NOMO-1 treated with DMSO at 0.1 percent for 48 hours (cell line): Measurements from ENCODE around the gene C1orf105.
A peak's percentile ranks its signal among the peaks of the same experiment; 100 is the strongest.

Source experiments
- DNase-seq: peaks from one replicate; lab custom pipeline; 2025; ENCODE audit not compliant: unreplicated experiment; lab: John Stamatoyannopoulos, UW

Gene C1orf105

DNA sequence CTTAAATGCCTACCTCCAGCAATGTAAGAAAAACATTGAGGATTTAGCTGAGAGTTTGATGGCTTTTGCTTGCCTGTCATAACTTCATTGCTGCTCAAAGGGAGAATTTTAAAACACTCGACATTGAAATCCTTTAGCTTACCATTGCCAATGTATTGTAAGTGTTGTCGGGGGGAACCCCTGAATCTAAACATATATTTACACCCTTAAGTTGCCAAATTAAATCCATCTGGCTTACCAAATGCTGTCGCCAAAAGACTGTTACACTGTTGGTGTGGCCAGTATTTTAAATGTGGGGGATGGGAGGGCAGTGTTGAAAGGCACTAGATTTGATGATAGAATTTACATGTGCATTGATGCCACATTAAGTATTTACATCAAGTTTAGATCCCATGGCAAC lies 24.9 kb upstream of the C1orf105 start:
- DNase-seq = no peak

DNA sequence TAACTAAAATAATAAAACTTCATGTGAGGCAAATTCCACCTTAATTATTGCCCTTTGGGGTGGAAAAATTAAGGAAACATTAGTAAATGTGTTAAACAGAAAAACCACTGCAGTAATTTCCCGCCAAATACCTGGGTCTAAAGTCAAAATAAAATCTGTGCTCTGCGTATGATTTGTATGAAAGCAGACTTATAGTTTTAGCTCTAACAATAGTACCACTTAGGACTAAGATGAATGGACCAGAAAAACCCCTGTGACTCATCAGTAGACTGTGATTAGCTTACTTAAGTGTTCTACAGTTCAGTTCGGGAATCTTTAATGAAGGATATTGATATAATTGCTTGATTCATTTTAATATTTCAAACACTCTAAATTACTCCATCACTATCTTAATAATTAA lies 23.3 kb upstream of the C1orf105 start:
- no peak for DNase-seq

DNA sequence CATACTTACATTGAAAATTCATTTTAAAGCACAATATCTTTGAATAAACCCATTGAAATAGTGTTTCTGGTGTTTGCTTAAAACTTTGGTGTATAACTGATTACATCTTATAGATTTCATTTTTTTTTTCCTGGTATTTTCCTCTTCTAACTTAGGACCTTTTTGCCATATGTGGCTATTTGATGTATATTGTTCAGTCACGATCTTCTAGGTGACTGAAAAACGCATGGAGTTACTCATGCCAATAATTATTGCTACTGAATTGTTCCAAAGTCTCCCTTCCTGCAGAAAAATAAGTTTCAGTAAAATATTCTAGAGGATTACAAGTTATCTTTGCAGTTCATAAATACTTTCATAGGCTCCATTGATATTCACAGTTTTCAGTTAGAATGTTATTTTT lies 22.9 kb upstream of the C1orf105 start:
- DNase-seq = no peak

DNA sequence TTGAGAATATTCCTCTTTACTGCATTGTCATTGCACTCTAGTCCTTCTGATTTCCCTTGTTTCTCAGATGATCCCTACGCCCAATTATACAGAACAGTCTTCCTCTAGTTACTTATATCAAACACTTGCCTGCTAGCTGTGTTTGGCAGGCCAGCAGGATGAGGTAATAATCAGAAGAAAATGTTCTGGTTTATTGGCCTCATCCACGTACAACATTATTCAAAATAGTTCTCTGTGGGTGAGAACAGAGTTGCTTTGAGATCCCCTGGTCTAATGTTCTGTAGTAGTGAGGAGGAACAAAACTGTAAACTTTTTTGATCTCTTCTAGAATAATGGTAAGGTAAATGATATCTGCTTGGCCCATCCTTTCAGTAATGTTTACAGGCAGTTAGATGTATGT lies 22.3 kb upstream of the C1orf105 start:
- DNase-seq = no peak

DNA sequence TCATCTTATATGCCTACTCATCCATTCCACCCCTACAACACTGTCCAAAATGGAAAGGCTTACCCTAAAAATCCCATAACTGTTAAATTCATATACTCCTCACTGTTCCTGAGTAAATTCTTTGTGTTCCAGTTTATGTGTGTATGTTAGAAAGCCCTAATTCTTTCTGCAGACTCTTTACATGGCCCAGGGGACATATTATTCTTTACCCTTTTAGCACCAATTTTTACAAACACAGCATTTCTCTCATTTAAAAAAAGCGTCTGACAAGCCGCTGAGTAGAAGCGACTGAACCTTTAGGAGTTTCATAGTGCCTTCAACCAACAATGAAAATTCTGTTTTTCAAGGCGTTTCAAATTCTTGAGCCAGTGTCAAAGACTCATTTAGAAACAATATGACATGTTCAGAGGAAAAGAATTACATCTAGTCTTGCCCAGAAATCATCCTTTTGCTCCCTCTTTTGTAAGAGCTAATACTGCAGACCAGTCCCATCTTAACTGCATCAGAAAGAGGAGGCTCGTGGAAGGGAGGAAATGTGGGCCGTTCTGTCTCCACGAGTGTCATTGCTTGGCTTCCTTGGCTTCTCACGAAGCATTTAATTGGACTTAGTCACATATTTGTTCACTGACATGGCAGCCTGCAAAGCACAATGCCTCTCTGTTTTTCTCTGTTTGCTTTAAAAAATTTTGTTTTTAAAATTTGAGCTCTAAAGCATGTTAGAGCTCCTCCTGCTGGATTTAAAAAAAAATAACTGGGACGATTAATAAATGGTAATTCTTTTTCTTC lies 21.3 kb upstream of the C1orf105 start:
- DNase-seq = peak; percentile 36

DNA sequence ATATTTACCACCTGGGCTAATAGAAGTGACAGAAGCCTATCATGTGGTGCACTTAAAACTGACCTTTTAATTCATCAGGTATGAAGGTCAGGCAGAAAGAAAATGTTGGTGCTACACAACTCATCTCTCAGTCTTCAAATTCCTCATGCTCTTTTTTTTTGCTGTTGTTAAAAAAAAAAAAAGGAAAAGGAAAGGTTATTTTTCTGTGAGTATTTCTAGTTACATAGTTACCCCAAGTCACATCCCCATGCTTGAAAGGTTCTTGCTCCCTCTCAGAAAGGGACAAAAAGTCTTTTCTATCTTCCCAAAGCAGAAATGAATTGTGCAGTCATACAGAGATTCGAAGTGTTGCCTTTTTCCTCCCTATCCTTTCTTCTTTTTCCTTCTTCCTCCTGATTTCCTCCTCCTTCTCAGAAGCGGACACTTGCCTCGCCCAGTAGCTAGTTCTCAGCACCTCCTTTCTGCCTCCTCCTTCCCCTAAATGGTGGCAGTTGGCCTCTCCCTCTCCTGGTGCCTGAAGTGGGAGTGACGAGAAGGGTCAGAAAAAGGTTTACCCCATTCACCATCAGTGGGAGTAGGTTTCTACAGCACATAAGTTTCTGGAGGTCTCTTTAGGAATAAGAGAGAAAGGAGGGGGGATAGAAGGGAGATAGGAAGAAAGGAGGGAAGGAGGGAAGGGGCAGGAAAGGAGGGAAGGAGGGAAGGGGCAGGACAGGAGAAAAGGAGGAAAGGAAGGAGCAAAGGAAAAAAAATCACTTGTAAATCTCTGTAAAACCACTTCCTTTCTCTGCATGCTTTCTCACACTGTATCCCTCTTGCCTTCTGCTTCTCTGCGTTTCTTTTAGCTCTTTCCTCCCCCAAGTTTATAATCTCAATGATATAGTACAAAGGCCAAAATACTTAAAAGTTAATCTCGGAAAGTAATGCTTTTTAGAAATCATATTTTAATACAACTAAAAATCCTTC lies 20.4 kb upstream of the C1orf105 start:
- no peak for DNase-seq

DNA sequence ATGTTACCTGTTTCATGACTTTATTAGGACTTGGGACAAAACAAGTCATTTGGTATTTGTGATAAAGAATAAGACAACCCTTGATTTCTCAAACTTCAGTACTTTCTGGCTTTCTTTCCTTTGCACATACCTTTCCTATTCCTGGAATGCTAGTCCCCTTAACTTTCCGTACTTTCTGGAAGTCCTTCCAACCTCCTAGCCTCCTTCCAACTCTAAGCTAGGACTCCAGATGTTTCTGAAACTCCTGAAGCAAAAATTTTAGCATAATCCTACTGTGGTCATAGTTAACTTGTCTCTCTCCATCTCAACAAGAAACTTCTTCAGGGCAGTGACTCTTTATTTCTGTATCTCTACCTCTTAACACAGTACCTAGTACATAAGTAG lies 19.8 kb upstream of the C1orf105 start:
- no peak for DNase-seq

DNA sequence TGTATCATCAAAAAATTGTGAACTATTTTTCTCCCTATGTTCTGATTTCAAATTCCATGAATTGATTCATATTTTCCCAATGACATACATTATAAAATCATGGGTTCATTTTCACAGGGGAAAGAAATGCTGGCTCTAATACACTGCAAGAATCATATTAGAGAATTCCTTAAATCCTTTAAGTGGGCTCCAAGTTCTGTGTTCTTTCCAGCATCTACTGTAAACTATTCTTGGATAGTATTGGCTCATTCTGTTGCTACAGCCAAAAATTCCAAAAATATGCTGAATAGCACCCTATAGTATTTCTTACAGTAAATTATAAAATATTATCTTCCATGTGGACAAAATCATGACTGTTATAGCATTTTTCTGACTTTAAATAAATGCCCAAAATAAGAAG lies 19.0 kb upstream of the C1orf105 start:
- DNase-seq = no peak

DNA sequence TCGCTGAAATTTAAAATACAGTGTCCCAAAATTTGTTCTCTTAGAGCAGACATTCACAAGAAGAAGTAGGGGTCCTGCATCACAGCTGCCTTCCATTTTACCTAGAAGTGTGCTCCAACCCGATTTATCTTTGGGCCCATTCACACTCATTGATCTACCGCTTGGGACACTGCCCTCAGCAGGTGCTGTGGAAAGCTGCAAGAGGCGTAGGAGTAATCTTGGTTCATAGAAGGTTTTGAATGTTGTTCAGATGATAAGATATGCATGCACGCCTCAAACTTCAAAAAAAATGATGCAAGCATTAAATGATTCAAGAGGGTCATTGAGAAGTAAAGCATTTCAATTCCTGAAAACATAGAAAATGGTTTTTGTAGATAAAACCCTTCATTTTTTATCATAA lies 18.6 kb upstream of the C1orf105 start:
- no peak for DNase-seq

DNA sequence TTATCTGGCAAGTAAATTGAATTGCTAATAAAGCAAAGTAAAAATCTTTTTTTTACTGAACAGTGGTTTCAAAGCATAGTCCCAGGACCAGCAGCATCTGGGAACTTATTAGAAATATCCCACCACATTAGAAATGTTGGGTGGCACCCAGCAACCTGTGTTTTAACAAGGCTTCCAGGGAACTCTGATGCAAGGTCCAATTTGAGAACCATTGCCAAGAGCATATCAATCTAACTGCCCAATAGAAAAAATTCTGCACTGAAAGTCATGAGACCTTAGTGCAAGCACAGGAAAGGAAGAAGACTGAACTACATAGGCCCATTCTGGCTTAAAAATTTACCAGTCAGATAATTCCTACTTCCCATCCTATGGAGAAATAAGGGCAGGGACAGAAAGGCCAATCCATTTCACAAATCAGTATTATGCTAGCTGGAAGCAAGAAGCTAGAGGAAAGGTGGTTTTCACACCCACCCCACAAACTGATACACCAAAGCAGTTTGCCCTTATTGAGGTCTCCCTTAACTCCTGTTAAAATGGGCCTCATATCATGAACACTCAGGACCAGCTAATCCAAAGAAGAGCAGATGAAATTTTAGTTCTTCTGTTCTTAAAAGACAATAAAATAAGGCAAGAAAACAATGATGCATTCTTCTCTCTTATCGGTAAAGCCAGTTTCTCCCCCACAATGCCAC lies 17.5 kb upstream of the C1orf105 start:
- DNase-seq = no peak

DNA sequence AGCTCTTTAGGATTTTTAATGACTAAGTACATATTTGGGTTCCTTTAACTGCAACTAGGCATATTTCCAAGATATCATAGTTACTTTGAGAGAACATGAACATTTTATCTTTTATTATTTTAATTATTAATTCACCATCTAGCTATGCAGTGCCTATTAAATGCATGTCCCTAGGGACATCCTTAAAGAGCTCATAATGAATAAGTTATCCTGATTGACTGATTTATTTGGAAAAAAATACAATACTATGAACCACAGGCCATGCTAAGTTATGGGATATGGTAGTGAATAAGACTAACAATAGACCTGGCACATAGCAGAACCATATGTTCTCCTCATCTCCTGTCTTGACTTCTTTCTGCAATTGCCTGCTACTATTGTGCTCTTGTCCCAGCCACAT lies 16.4 kb upstream of the C1orf105 start:
- DNase-seq = no peak

DNA sequence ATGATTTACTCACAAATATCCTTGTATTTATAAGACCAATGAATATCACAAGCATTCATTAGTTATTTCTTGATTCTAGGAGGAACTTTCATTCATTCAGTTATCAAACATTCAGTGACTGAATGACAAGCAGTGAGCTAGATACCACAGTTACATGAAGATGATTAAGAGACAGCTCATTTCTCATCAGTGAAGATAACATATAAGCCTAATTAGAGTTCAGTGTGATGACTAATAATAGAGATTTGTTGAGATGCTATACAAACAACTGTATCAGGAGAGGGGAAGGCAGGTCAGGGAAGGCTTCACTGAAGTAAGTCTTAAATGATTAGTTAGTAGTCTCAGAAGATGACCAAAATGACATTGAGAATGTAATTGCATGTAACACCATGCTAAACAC lies 14.6 kb upstream of the C1orf105 start:
- DNase-seq = no peak

DNA sequence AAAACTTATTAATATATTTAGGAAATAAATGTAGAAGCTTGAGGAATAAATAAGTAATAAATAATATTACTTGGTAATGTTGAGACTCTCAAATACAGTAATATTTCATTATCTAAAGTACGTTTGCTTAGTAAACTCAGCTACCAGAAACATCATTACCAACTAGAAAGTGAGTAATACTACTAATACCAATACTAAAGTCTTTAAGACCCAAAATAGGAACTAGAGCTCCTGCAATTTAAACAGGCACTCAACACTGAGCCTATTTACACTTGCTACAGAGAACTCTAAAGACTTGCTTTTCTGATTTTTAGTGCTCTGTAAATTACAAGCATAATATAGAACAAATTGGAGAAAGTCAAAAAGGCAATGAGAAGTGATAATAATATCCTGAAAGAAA lies 13.5 kb upstream of the C1orf105 start:
- DNase-seq = no peak

DNA sequence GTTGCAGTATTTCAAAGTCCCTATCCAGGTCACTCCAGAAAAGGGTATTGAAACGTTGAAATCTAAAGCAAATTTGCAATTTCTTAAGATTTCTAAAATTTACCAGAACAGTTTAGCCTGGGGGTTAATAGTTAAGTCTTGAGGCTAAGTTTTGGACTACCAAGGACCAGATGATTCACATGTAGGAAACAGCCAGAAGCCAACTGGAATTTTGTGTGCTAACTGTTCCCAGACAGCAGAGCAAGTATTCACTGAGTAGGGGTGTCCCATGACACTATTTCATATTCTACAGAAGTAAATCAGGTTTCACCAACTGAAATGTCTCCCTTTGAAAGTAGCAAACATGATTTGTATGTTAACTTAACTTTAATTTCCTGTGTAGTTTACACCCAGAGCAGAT lies 11.5 kb upstream of the C1orf105 start:
- DNase-seq = no peak

DNA sequence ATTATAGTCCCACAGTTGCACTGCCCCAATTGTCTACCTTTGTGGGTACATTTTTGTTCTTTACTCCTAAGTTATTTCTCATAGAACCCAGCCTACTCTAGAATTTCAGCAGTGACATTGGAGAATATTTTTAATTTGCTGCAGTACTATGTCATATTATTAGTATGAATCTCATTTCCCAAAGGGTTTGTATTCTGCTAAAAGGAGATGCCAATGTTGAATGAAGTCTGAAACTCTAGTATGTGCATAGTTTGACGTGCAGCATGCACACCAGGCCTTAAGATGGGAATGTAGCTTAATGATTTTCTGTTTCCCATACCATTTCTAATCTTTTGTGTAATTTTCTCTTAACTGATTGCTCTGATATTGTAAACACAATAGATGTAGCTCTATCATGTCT lies 10.5 kb upstream of the C1orf105 start:
- DNase-seq = no peak

DNA sequence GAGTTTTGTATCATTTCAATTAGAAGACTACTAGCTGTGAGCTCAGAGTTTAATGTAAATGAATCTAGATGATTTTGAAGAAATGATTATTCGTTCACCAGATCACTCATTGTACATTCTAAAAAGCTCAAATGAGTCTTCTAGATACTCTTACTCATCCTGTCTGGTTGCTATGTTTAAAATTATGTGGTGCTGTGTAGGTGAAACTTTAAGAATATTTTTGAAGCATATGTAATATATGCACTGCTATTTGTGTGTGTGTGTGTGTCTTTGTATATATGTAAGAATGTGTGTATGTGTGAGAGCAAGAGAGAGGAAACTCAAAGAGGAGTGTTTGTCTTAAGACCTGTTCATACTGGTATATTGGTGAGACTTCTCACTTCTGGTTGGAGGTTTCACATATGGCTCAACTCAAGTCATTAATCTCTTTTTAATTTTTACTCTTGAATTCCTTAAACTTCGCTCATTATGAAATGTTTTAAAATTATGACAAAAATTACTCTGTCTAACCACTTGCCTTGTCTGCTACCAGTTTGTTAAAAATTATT lies 8.6 kb upstream of the C1orf105 start:
- no peak for DNase-seq

DNA sequence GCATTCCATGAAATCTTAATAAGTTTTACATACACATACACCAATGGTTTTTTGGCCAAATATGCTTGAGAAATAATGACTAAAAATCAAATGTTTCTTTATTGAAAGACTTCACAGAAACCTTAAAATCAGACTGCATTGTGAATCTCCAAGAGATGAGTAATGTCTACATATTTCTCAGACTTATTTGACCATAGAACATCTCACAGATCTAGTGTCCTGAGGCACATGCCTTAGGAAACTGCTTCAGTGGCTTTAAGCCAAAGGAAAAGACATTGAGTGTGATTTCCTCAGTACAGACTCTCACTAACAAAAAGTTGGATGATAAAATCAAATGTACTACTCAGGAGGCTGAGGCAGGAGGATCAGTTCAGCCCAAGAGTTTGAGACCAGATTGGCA lies 6.2 kb upstream of the C1orf105 start:
- no peak for DNase-seq

DNA sequence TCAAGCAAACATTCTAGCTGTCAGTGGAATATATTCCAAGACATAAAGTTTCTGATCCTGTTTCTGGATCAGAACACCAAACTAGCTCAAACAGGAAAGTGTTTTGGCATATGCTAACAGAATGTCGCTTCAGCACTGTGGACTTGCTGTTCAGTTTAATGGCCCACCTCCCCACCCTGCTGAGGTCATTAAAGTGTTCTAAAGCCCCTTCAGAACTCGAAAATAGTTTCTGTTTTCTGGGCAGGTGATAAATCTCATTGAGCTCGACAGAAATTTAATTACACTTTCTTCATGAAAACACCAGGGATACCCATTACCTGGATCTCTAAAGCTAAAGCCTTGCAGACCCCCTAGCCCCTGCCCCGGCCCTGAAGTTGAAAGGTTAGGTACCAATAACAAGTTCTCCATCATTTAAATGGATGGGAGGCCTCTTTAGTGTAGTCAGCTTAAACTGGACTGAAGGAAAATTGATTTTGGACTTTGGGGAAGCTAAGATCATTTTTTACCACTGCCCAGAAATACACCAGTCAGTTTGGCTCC lies 3.9 kb upstream of the C1orf105 start:
- DNase-seq = no peak

DNA sequence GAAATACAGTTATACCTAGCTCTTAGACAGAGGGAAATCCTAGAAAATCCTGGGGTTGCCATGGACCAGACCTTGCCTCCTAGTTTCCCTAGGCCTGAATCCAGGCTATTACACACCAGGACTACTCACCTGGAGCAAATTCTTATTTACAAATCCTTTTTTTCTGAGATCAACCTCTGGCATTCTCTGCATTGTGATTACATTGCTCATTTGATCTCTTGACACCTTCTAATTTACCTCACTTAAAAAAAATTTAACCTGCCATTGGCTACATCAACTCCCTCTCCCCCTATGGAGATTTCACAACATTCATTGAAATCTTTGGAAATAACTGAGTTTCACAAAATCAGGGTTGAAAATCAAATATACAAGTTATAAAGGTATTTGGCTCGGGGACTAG lies 2.9 kb upstream of the C1orf105 start:
- no peak for DNase-seq

DNA sequence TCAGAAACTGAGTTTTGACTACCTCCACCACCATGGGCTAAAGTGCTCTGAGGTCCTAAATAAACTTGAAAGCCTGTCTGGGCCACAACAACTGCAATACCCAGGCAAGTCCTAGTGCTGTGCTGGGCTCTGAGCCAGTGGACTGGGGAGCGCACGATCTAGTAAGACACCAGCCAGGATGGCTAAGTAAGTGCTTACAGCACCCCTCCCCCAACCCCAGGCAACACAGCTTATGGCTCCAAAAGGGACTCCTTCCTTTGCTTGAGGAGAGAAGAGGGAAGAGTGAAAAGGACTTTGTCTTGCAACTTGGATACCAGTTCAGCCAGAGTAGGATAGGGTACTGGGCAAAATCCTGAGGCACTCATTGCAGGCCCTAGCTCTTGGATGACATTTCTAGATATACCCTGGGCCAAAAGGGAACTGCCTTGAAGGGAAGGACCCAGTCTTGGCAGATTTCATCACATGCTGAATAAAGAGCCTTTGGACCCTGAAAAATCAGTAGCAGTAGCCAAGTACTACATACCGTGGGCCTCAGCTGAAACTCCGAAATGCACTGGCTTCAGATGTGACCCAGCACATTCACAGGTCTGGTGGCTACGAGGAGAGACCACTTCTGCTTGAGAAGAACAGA lies 1.6 kb downstream of the C1orf105 start:
- DNase-seq = no peak

DNA sequence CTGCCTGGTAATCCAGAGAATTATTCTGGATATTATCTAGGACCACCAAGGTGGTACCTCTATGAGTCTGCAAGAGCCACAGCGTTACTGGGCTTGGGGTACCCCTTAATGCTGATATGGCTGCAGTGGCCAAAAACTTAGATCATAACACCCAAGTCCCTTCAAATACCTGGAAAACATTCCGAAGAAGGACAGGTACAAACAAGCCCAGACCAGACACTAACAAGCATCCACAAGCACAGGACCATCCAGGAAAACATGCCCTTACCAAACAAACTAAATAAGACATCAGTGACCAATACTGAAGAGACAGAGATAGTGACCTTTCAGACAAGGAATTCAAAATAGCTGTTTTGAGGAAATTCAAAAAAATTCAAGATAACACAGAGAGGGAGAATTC lies 2.9 kb downstream of the C1orf105 start:
- DNase-seq = no peak
